ENCODE data around the gene TUBB4B.
A peak's percentile ranks its signal among the peaks of the same experiment; 100 is the strongest.

TUBB4B gene

DNA sequence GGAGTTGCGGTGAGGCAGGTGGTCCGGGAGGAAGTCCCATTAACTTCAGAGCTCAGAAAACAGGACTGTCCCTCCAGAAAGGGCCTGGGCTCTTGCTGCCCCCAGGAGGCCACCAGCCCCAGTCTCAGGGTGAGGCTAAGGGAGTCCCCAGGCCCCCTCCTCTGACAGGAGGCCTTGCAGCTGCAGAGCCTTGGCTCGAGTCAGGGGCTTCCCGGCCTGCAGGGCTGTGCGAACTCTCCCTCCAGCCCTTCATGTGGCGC is 6.8 kb downstream of the TUBB4B start:
- Histone ChIP-seq H3K27me3 (ENCODE audit: insufficient read depth, low read length) (no peaks in the 10 kb centered on the region), H3K4me1 (ENCODE audit: control insufficient read depth, insufficient read depth, low read length, unreplicated experiment) (peaks cover 15% of the 10 kb centered on the region), H3K36me3 (ENCODE audit: insufficient read depth, low read length) (peaks cover 3% of the 10 kb centered on the region; the same call in 1 of the 2 replicates), H3K4me3 (ENCODE audit: low read depth, low read length) (no peak overlapping the region), H3K27ac (ENCODE audit: low read depth, low read length) (no peak overlapping the region), H2AFZ (ENCODE audit: low read length, unreplicated experiment) (no peak overlapping the region), H3K79me2 (ENCODE audit: control insufficient read depth, insufficient read depth, low read length, unreplicated experiment) (peaks cover 14% of the 10 kb centered on the region)

DNA sequence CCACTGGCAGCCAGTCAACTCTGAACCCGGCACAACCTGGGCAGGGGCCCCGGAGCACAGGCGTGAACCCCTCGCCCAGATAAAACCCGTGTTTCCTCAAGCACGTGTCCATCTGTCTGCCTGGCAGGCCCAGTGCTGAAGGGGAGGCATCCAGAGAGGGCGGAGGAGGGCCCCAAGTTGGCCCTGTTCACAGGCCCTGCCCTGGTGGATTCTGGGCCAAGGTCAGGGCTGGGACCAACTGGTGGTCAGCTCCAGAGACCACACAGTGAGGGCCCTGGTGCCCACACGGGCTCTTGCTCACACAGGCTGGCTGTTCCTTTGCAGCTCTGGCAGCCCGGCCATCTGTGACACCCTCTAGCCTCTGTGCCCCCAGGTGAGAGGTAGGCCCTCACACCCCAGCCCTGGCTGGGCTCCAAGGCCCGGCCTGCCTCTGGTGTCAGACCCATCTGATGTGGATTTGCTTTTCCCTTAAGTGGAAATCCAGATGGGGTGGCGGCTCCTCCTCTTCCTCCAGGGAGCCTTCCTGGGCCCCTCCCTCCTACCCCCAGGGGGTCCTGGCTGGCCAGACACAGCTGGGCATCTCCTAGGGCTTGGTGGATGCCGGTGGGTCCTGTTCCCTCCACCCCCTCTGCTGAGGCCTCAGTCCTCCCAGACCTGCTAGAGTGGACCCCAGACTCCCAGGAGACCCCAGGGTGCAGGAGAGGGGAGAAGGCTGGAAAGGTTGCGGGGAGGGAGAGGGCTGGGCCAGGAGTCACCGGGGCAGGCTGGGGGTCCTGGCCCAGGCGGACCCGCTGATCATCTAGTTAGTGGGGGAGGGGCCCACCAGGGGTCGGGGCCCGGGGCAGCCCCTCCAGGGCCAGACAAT is 9.5 kb downstream of the TUBB4B start:
- Histone ChIP-seq H3K27me3 (ENCODE audit: insufficient read depth, low read length) (no peaks in the 10 kb centered on the region), H3K36me3 (ENCODE audit: insufficient read depth, low read length) (no peaks in the 10 kb centered on the region), H3K4me1 (ENCODE audit: control insufficient read depth, insufficient read depth, low read length, unreplicated experiment) (peaks cover 5% of the 10 kb centered on the region), H3K4me3 (ENCODE audit: low read depth, low read length) (no peak overlapping the region), H3K27ac (ENCODE audit: low read depth, low read length) (no peak overlapping the region), H2AFZ (ENCODE audit: low read length, unreplicated experiment) (no peak overlapping the region), H3K79me2 (ENCODE audit: control insufficient read depth, insufficient read depth, low read length, unreplicated experiment) (peaks cover 2% of the 10 kb centered on the region)

DNA sequence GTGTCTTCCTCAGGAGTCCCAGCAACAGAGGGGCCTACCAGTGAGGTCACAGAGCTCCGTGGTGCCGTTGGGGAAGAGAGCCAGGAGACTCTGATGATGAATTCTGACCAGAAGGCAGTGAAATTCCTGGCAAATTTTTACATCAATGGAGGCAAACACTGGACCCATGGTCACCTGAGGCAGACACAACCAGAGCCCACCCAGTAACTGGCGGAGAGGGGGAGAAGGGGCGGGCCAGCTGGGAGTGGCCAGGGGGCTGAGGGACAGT is 10.0 kb downstream of the TUBB4B start, which contains the start of gene STPG3:
Gene STPG3, plus strand, starts transcription at position 93 of the 268 bp plus-strand sequence. Its CDS starts 1 bp downstream, at position 94.
- no peak within 1 kb of the TSS for H3K4me3 ChIP-seq (ENCODE audit: low read depth, low read length)
- H2AFZ ChIP-seq (ENCODE audit: low read length, unreplicated experiment): no peak within 1 kb of the TSS
- peaks cover 5% of the 10 kb centered on the region for H3K4me1 ChIP-seq (ENCODE audit: control insufficient read depth, insufficient read depth, low read length, unreplicated experiment)
- no peaks in the 10 kb centered on the region for H3K27me3 ChIP-seq (ENCODE audit: insufficient read depth, low read length)
- no peaks in the 10 kb centered on the region for H3K36me3 ChIP-seq (ENCODE audit: insufficient read depth, low read length)
- peaks cover 8% of the 10 kb centered on the region for H3K79me2 ChIP-seq (ENCODE audit: control insufficient read depth, insufficient read depth, low read length, unreplicated experiment)
- H3K27ac ChIP-seq (ENCODE audit: low read depth, low read length): no peak within 1 kb of the TSS

DNA sequence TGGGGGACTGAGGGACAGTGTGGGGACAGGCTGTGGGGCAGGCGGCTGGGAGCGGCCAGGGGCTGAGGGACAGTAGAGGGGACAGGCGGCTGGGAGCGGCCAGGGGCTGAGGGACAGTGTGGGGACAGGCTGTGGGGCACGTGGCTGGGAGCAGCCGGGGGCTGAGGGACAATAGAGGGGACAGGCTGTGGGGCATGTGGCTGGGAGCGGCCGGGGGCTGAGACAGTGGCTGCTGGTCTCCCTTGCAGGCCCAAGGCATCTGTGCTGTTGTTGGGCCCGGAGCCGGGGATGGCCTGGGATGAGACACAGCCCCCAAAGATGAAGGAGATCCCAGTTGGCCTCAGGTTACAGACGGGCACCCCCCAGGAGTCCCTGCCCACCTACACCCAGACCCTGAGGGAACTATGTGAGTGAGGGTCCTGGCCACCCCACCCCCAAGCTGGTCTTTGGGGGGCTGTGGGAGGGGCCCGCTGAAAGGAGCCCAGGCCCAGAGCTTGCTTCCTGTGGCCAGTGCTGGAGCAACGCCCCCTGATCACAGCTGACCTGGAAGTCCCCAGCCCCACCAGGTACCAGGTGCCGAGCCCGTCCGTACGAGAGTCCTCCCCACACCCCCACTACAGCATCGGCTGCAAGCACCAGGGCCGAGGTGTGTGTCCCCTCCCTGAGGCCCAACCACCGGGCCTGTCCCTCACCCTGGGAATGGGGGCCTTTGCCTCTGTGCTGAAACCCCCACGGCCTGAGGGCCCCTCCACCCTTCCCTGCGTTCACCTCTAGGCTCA is 10.6 kb downstream of the TUBB4B start:
- Histone ChIP-seq H3K36me3 (ENCODE audit: insufficient read depth, low read length) (no peaks in the 10 kb centered on the region), H3K79me2 (ENCODE audit: control insufficient read depth, insufficient read depth, low read length, unreplicated experiment) (peaks cover 13% of the 10 kb centered on the region), H2AFZ (ENCODE audit: low read length, unreplicated experiment) (no peak overlapping the region), H3K4me3 (ENCODE audit: low read depth, low read length) (no peak overlapping the region), H3K27me3 (ENCODE audit: insufficient read depth, low read length) (no peaks in the 10 kb centered on the region), H3K27ac (ENCODE audit: low read depth, low read length) (no peak overlapping the region), H3K4me1 (ENCODE audit: control insufficient read depth, insufficient read depth, low read length, unreplicated experiment) (peaks cover 11% of the 10 kb centered on the region)

DNA sequence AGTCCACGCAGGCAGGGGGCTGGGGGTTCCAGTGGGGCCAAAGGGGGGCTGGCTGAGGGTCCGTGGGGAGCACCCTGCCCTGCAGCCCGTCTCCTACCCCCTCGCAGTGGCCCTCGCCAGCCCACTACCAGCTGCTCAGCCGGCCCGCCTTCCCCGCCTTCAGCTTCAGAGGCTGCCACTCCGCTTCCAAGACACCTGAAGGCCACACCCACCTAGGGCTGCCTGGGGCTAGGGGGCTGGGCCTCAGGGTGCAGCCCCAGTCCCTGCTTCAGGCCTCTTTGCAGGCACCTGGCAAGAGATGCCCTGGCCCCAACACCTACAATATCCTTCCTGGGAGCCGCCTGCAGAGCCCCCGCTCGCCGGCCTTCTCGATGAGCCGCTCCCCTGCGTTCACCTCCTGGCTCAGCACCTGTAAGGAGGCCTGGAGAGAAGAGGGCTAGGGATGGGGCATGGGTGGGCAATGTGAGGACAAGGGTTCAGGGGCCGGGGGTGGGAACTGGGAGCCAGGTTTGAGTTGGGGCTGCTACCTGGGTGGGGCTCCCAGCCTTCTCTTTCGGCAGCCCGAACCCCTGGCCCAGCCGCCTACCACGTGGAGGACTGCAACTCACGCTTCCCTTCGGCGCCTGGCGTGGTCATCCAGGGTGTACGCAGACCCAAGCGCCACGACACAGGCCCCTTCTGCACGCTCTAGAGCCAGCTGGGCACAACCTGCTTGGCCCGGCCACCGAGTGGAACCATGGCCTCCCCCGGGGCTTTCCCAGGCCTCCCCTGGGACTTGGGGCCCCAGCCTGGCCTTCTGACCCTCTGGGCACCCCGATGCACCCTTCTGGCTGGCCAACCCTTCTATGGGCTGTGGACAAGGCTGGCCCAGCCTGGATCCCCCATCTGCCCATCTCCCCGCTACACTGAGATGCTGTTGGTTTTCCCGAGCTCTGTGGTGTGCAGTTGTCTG is 11.7 kb downstream of the TUBB4B start:
- H3K4me3 ChIP-seq (ENCODE audit: low read depth, low read length): no peak overlapping the region

DNA sequence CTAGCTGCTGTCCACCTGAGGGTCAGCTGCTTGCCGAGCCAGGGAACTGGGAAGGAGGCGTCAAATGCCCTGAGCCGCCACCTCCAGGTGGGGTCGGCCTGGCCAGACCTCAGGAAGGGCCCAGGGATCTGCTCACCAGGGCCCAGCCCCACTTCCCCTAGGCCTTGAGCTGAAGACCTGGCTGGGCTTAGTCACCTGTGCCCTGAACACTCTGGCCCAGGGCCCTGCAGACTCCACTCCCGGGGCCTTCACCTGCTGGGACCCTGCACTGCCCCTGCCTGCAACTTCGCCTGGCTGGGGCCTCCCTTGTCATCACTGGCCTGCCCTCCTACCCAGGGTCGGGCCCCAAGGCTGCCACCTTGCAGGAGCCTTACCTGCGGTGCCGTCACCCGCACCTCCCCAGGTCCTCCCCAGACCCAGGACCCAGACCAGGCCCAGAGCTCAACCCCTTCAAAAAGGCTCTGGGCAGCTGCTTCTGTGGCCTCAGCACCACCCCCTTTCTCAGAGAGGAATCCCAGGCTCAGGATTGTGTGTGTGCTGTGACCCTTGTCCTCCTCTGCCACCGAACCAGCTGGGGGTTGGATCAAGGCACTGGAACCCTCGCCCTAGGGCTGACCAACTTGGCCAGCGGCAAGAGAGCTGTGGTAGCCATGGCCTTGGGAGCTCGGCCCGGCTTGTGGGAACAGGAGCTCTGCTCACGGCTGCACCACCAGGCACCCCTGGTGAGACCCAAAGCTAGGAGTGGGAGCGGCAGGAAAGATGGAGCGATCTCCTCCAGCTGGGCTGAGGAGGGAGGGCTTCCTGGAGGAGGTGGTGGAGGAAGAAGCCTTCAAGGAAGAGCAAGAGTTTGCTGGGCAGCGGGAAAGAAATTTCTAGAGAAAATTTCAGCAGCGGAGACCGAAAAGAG is 12.9 kb downstream of the TUBB4B start:
- peak overlapping the region; percentile 98 for H2AFZ ChIP-seq (ENCODE audit: low read length, unreplicated experiment)
- H3K79me2 ChIP-seq (ENCODE audit: control insufficient read depth, insufficient read depth, low read length, unreplicated experiment): peaks cover 19% of the 10 kb centered on the region
- H3K4me3 ChIP-seq (ENCODE audit: low read depth, low read length): peak overlapping the region; percentile 83
- peaks cover 14% of the 10 kb centered on the region for H3K4me1 ChIP-seq (ENCODE audit: control insufficient read depth, insufficient read depth, low read length, unreplicated experiment)
- no peaks in the 10 kb centered on the region for H3K27me3 ChIP-seq (ENCODE audit: insufficient read depth, low read length)
- H3K27ac ChIP-seq (ENCODE audit: low read depth, low read length): no peak overlapping the region
- peaks cover 6% of the 10 kb centered on the region; the same call in 1 of the 2 replicates for H3K36me3 ChIP-seq (ENCODE audit: insufficient read depth, low read length)

More for the DNA sequence above, 11.7 kb downstream of the TUBB4B start:
- H3K27me3 ChIP-seq (ENCODE audit: insufficient read depth, low read length): no peaks in the 10 kb centered on the region
- H2AFZ ChIP-seq (ENCODE audit: low read length, unreplicated experiment): no peak overlapping the region
- peaks cover 19% of the 10 kb centered on the region for H3K79me2 ChIP-seq (ENCODE audit: control insufficient read depth, insufficient read depth, low read length, unreplicated experiment)
- peaks cover 14% of the 10 kb centered on the region for H3K4me1 ChIP-seq (ENCODE audit: control insufficient read depth, insufficient read depth, low read length, unreplicated experiment)
- no peak overlapping the region for H3K27ac ChIP-seq (ENCODE audit: low read depth, low read length)
- 0 out of 2 replicates have a peak, but pooled peaks cover 3% of the 10 kb centered on the region for H3K36me3 ChIP-seq (ENCODE audit: insufficient read depth, low read length)

DNA sequence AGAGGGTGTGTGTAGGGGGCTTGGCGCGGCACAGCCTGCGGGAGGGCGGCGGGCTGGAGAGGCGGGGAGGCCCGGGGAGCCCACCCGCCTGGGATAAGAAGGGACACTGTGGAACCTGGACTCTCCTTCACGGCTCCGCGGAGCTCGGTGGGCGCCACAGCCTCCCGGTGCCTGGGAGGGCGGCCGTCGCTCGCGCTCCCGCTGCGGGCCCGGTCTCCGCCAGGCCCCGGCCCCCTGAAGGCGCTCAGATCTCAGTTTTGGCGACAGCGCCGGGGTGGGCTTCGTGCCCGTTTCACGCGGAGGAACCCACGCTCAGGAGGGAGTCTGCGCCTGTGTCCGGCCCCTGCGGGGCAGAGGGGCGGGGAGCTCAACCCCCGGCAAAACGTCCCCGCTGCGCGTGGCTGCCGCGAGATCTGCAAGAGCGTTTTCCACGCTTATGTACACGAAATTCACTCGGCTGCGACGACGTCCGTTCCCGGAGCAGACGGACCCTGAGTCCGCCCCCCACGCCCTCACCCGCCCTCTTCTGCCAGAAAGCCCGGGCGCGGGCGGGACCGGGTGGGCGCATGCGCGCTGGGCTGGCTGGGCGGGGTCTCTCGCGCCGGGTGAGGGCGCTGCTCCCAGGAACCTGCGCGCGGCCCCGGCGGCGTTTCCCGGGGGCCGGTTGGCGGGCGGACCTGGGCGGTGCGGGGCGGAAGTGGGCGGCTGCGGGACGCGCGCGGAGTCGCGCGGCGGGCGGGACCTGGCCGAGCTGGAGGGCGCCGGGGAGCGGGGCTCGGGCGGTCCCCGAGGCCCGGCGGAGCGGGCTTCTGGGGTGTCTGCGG is 13.7 kb downstream of the TUBB4B start, which contains the start of gene NELFB:
Gene NELFB, plus strand, starts transcription at position 704 of the 824 bp plus-strand sequence.
- Histone ChIP-seq H2AFZ (ENCODE audit: low read length, unreplicated experiment) (peak within 1 kb of the TSS; percentile 98), H3K79me2 (ENCODE audit: control insufficient read depth, insufficient read depth, low read length, unreplicated experiment) (peaks cover 19% of the 10 kb centered on the region), H3K27me3 (ENCODE audit: insufficient read depth, low read length) (no peaks in the 10 kb centered on the region), H3K4me1 (ENCODE audit: control insufficient read depth, insufficient read depth, low read length, unreplicated experiment) (peaks cover 14% of the 10 kb centered on the region), H3K27ac (ENCODE audit: low read depth, low read length) (no peak within 1 kb of the TSS), H3K36me3 (ENCODE audit: insufficient read depth, low read length) (peaks cover 6% of the 10 kb centered on the region; the same call in 1 of the 2 replicates), H3K4me3 (ENCODE audit: low read depth, low read length) (peak within 1 kb of the TSS; percentile 83)

DNA sequence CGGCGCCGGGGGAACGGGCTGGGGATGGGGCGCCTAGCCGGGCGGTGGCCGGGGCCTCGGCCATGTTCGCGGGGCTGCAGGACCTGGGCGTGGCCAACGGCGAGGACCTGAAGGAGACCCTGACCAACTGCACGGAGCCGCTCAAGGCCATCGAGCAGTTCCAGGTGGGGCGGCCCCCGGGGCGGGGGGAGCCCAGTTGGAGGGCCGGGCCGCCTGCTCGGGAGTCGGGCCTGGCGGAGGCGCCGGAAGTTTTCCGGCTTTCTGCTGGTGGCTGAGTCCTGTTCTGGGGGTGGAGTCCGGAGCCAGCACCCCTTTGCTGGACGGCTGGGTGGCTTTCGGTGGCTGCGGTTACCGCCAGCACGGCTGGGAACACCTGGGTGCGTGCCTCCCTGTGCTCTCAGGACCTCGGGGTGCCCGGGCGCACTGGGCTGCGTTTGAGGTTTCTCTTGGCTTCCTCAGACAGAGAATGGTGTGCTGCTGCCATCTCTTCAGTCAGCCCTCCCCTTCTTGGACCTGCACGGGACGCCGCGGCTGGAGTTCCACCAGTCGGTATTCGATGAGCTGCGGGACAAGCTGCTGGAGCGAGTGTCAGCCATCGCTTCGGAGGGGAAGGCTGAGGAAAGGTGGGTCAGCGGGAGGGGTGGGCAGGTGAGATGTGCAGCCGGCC is 14.5 kb downstream of the TUBB4B start:
- peaks cover 14% of the 10 kb centered on the region for H3K4me1 ChIP-seq (ENCODE audit: control insufficient read depth, insufficient read depth, low read length, unreplicated experiment)
- H3K27ac ChIP-seq (ENCODE audit: low read depth, low read length): no peak overlapping the region
- peak overlapping the region; percentile 83 for H3K4me3 ChIP-seq (ENCODE audit: low read depth, low read length)
- H3K79me2 ChIP-seq (ENCODE audit: control insufficient read depth, insufficient read depth, low read length, unreplicated experiment): peaks cover 19% of the 10 kb centered on the region
- peaks cover 6% of the 10 kb centered on the region; the same call in 1 of the 2 replicates for H3K36me3 ChIP-seq (ENCODE audit: insufficient read depth, low read length)
- H3K27me3 ChIP-seq (ENCODE audit: insufficient read depth, low read length): no peaks in the 10 kb centered on the region
- H2AFZ ChIP-seq (ENCODE audit: low read length, unreplicated experiment): peak overlapping the region; percentile 91

DNA sequence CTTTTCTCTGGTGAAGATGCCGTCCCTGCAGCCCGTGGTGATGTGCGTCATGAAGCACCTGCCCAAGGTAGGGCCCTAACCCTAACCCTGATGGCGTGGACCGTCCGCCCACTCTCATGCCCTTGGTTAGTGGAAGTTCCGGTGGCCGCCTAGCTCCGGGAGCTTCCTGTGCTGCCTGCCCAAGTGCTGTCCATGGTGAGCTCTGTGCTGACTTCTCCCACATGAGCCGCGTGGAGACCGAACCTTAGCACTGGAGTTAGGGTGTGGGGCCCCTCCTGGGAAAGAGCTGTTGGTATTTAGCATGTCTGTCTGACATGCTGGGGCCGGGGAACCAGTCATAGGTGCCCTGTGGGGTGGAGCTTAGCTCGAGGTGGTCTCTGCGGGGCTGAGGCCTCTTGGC is 15.3 kb downstream of the TUBB4B start:
- Histone ChIP-seq H3K4me1 (ENCODE audit: control insufficient read depth, insufficient read depth, low read length, unreplicated experiment) (peaks cover 14% of the 10 kb centered on the region), H3K36me3 (ENCODE audit: insufficient read depth, low read length) (peaks cover 6% of the 10 kb centered on the region; the same call in 1 of the 2 replicates), H3K27me3 (ENCODE audit: insufficient read depth, low read length) (no peaks in the 10 kb centered on the region), H3K4me3 (ENCODE audit: low read depth, low read length) (peak overlapping the region; percentile 83), H2AFZ (ENCODE audit: low read length, unreplicated experiment) (no peak overlapping the region), H3K79me2 (ENCODE audit: control insufficient read depth, insufficient read depth, low read length, unreplicated experiment) (peaks cover 19% of the 10 kb centered on the region), H3K27ac (ENCODE audit: low read depth, low read length) (no peak overlapping the region)

All from ACC112 (cell line).